ENCODE measurements around the gene CYP26C1. TPM values are rescaled to one million over a fixed set of nuclear protein-coding genes. Genes with fewer than 3 reads are reported as not detected.

CYP26C1 gene
- total and polyA plus RNA-seq, 2 of the 4 experiments (the other 2 are of a cell fraction) = 0.02 TPM; not detected in 1

DNA sequence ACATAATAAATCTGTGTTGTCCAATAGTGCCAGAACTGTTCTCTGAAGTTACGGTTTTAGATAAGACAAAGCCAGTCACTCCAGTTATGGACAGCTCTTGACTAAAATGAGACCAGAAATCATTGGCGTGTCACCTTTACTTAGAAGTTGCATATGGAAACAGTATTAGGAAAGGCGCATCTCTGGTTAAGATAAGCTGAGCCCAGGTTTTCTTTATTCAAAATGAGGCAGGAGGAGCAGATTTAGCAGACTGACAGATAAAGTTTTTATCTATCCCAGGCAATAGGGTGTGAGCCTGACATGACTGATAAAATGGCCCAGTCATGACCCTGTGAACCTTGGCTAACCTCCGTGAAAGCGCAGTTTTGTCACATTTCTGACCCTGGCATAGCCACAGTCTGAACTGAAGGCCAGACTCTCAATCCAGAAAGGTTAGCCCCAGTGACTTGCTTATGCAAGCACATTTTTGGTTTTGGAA, 17.3 kb downstream of the CYP26C1 start:
- Histone ChIP-seq H3K9ac (ENCODE audit: low read depth, low read length) (no peak overlapping the region), H2AK5ac (ENCODE audit: low read depth, low read length) (no peak overlapping the region), H2BK5ac (ENCODE audit: low read depth, low read length, poor library complexity, severe bottlenecking) (no peak overlapping the region), H3K4me1 (ENCODE audit: control insufficient read depth, insufficient read depth, low read length) (peaks cover 4% of the 10 kb centered on the region; the same call in 1 of the 2 replicates), H2AK9ac (replicated peaks; ENCODE audit: low read depth, low read length, poor library complexity) (no peak overlapping the region), H3K23ac (ENCODE audit: low read depth, low read length) (no peak overlapping the region), H3K27ac (ENCODE audit: insufficient read depth, low read length) (no peak overlapping the region), H2BK20ac (ENCODE audit: low read depth, low read length) (no peak overlapping the region), H3K18ac (ENCODE audit: low read depth, low read length) (no peak overlapping the region), H3K14ac (replicated peaks; ENCODE audit: low read depth, low read length) (no peak overlapping the region), H4K5ac (ENCODE audit: low read depth, low read length) (no peak overlapping the region), H3K56ac (ENCODE audit: extremely low read depth, insufficient read depth, low read length) (no peak overlapping the region), H3K4me2 (ENCODE audit: low read depth, low read length) (no peak overlapping the region), H3K9me1 (ENCODE audit: insufficient read depth, low read length) (no peaks in the 10 kb centered on the region), H3K4me3 (ENCODE audit: insufficient read depth, low read depth, low read length) (no peak overlapping the region), H3K27me3 (ENCODE audit: control insufficient read depth, insufficient read depth, low read length) (peaks cover 49% of the 10 kb centered on the region), H4K91ac (ENCODE audit: insufficient read depth, low read depth, low read length) (no peak overlapping the region), H4K8ac (ENCODE audit: low read depth in 2 of 2, low read length in 2 of 2) (no peak overlapping the region), H3K79me1 (ENCODE audit: low read depth in 1 of 2, low read length in 2 of 2) (no peaks in the 10 kb centered on the region), H4K20me1 (ENCODE audit: insufficient read depth, low read length) (0 out of 2 replicates have a peak, but pooled peaks cover 2% of the 10 kb centered on the region), H2AFZ (replicated peaks; ENCODE audit: low read length, poor library complexity) (no peak overlapping the region), H3K36me3 (ENCODE audit: control insufficient read depth, insufficient read depth, low read length) (no peaks in the 10 kb centered on the region), H2BK15ac (ENCODE audit: low read depth, low read length) (no peak overlapping the region), H3K4ac (ENCODE audit: low read depth, low read length) (no peak overlapping the region), H2BK120ac (ENCODE audit: low read depth, low read length) (no peak overlapping the region), H3K9me3 (ENCODE audit: control insufficient read depth, insufficient read depth, low read length) (no peaks in the 10 kb centered on the region)
- POLR2A ChIA-PET (ENCODE audit: unreplicated experiment) = no interaction called here
- intact Hi-C loops (cut with micrococcal nuclease) = no loop called here
- TF ChIP-seq SMC3 (IDR thresholded peaks at IDR 0.05; ENCODE audit: low read depth, low read length) = no peak
- no TSS peak for BruUV-seq (replicated peaks)
- 43% methylated on average over 5 of the region's 5 CpGs; no CpG with 5 or more reads in 1 of the 2 experiments for WGBS, 2 experiments (ENCODE audit: extremely low coverage in 2 of 2, insufficient read length in 1 of 2)
- DNase-seq (no peak), ATAC-seq (ENCODE audit: low read depth) (no peak)
- CTCF ChIA-PET = no interaction called here
- in situ Hi-C loops (cut with MboI; ENCODE audit: low sequenced_read_pairs) = no loop called here
- dilution Hi-C loops (cut with HindIII; ENCODE audit: low sequenced_read_pairs, unreplicated experiment) = no loop called here
